Articular chondrocyte of knee joint (primary cell): ENCODE data around the gene OR52A5. TPM values are rescaled to one million over a fixed set of nuclear protein-coding genes. Genes with fewer than 3 reads are reported as not detected.

Source experiments
- total RNA-seq: library from RNA; depleted of rRNA; stranded (reverse); fragments of >200 nt; gene quantifications from 2 replicates; pipeline ENCODE4 v1.2.3, GENCODE V29; 2012

OR52A5 gene
- not detected in 2 replicates for total RNA-seq

DNA sequence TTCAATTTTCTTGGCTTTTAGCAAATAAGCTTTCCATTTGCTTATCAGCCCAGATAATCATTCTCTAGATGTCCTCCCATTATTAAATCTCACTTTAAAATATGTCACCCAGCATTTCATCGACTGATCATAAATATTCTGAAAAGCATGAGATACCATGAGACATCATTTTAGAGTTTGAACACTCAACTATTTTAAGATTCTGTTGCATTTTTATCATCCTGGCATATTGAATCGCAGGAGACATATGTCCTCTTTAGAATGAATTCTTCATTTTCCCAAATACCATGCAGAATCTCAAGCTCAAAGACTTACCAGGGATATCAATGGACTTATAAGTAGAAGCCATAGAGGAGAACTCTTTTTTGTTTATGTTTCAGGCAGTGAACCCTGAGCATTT, at the start of gene OR52A5:
TSS of gene OR52A5 (minus strand) at position 361 of the 400 bp plus-strand sequence. CDS start 5,714 bp downstream, outside the sequence.

GRCh38 chr11:5154657-5155056, 16.5 kb upstream of the OR52A5 start, which contains the start of gene OR52A1:
Gene OR52A1, minus strand, starts transcription at chr11:5154757. Its CDS starts 2,388 bp downstream, at chr11:5152369.

Other genes starting within 250 kb of the OR52A5 start
- not detected in 2 replicates for gene OR51A7, start 234.6 kb downstream of the OR52A5 start, total RNA-seq
- gene OR51G2, start 219.0 kb downstream of the OR52A5 start, total RNA-seq = not detected in 2 replicates
- gene OR51G1, start 214.0 kb downstream of the OR52A5 start, total RNA-seq = not detected in 2 replicates
- gene OR51A4, start 190.8 kb downstream of the OR52A5 start, total RNA-seq = not detected in 2 replicates
- not detected in 2 replicates for gene OR51A2, start 182.6 kb downstream of the OR52A5 start, total RNA-seq
- gene OR51L1, start 143.5 kb downstream of the OR52A5 start, total RNA-seq = not detected in 2 replicates
- gene OR52J3, start 91.8 kb downstream of the OR52A5 start, total RNA-seq = not detected in 2 replicates
- gene OR52E2, start 78.7 kb downstream of the OR52A5 start, total RNA-seq = not detected in 2 replicates
- not detected in 2 replicates for gene OR52E1, start 68.8 kb downstream of the OR52A5 start, total RNA-seq
- not detected in 2 replicates for gene OR52A1, start 16.4 kb upstream of the OR52A5 start, total RNA-seq
- not detected in 2 replicates for gene OR51V1, start 62.3 kb upstream of the OR52A5 start, total RNA-seq
- not detected in 2 replicates for gene HBB, start 88.7 kb upstream of the OR52A5 start, total RNA-seq
- gene HBD, start 96.1 kb upstream of the OR52A5 start, total RNA-seq = not detected in 2 replicates
- not detected in 2 replicates for gene HBG1, start 111.5 kb upstream of the OR52A5 start, total RNA-seq
- not detected in 2 replicates for gene HBG2, start 116.4 kb upstream of the OR52A5 start, total RNA-seq
- not detected in 2 replicates for gene HBE1, start 131.6 kb upstream of the OR52A5 start, total RNA-seq
- not detected in 2 replicates for gene OR51B4, start 163.6 kb upstream of the OR52A5 start, total RNA-seq
- not detected in 2 replicates for gene OR51B2, start 185.9 kb upstream of the OR52A5 start, total RNA-seq
- gene OR51B5, start 205.2 kb upstream of the OR52A5 start, total RNA-seq = 0.11 and 0.26 TPM in 2 replicates
- not detected in 2 replicates for gene OR51B6, start 213.2 kb upstream of the OR52A5 start, total RNA-seq
- gene OR51M1, start 245.5 kb upstream of the OR52A5 start, total RNA-seq = not detected in 2 replicates